Adrenal gland (tissue), 12 donors: ENCODE measurements around the gene THSD4. TPM values are rescaled to one million over a fixed set of nuclear protein-coding genes. Genes with fewer than 3 reads are reported as not detected.

Experiments used
- DNase-seq, 7 donors: peaks; one replicate each; pipeline ENCODE4 v3.0.0-alpha.2; 2019 to 2020
- H3K27ac ChIP-seq, 5 donors: fragments of 200-600 bp; sonication (generic) in 4 of 5; 1 replicate in 3 of 5; 2 replicates in 2 of 5; pipeline versions ENCODE4 v1.5.1 to v1.8.0; 2016 to 2020; ENCODE audit warnings: mild to moderate bottlenecking in 1 of 5
- H3K27me3 ChIP-seq: fragments of 200-600 bp; 2 replicates; pipeline ENCODE4 v1.8.0; 2021
- H3K36me3 ChIP-seq, 2 donors: fragments of 200-600 bp; replicated peaks in 1 of 2; 1 replicate in 1 of 2; 2 replicates in 1 of 2; pipeline versions ENCODE4 v1.5.1 to v1.8.0; 2018 to 2022
- H3K4me1 ChIP-seq, 2 donors: fragments of 200-600 bp; replicated peaks in 1 of 2; 1 replicate in 1 of 2; 2 replicates in 1 of 2; pipeline versions ENCODE4 v1.5.1 to v1.8.0; 2018 to 2021
- H3K4me3 ChIP-seq, 4 donors: fragments of 200-600 bp; sonication (generic) in 3 of 4; one replicate each; pipeline ENCODE4 v1.5.1; 2016 to 2018
- H3K9me3 ChIP-seq, 3 donors: fragments of 200-600 bp; sonication (generic) in 1 of 3; replicated peaks in 1 of 3; 1 replicate in 2 of 3; 2 replicates in 1 of 3; pipeline versions ENCODE4 v1.5.1 to v1.8.0; 2016 to 2021
- POLR2A ChIP-seq, 2 donors: fragments of 450-650 bp; IDR thresholded peaks; one replicate each; pipeline ENCODE4 v1.6.1; 2017; ENCODE audit warnings: antibody characterized with exemption in 2 of 2, mild to moderate bottlenecking in 2 of 2, moderate library complexity in 1 of 2
- WGBS, 4 donors: extraction: QIAGEN DNeasy Blood & Tissue Kit in 2 of 4; methylation state at CpG; one replicate each; pipeline versions ENCODE4 v1.1.5 to v1.1.7; 2013 to 2017; 5-methylcytosine and 5-hydroxymethylcytosine counted together
- intact Hi-C, 2 donors: fragments of 100-400 bp; cut with DNase I; formaldehyde crosslinking; loops; one replicate each; pipeline versions ENCODE4 v1.14.1 to v1.15.0; 2022 to 2023
- polyA plus RNA-seq, 3 donors: library from polyadenylated mRNA; stranded (reverse); fragments of 200-250 nt in 2 of 3; fragments of 350-450 nt in 1 of 3; fragmentation: Illumina TruSeq in 1 of 3; extraction: RNeasy Lipid Tissue Mini Kit (QIAGEN cat#74804) in 1 of 3; gene quantifications; one replicate each; pipeline ENCODE4 v1.2.3, GENCODE V29; 2013 to 2014
- total RNA-seq, 9 donors: library from RNA; depleted of rRNA in 4 of 9; stranded (reverse); fragments of >200 nt in 4 of 9; fragments of 120-200 nt in 1 of 9; fragmentation: NEBNext Ultra II Directional in 1 of 9; extraction: Animal tissue kit (Norgen Biotek cat#: 25700) in 1 of 9; gene quantifications; one replicate each; pipeline versions ENCODE4 v1.1.0 to v1.2.4, GENCODE V29; 2013 to 2023
- TF ChIP-seq, protein P1 (sequence below), 6 experiments: fragments of 450-650 bp in 4 of 6; fragments of 200-600 bp in 2 of 6; sonication (generic) in 1 of 6; IDR thresholded peaks; 1 replicate in 5 of 6; 2 replicates in 1 of 6; pipeline versions ENCODE4 v1.5.1 to v1.8.0; 2016 to 2021; ENCODE audit warnings: antibody characterized with exemption in 6 of 6, mild to moderate bottlenecking in 2 of 6, moderate library complexity in 1 of 6
- donor health status: healthy with polysubstance abuse.
- donor health status: Bipolar disorder and iron deficiency.
- donor health status: DM: yes; HTN: yes; CAD: no.
- donor health status: DM: no; HTN: no; CAD: no.
- donor health status: DM: no; HTN: no; CAD: no.
- donor health status: DM: yes; HTN: yes; CAD: no.

THSD4 gene
- total and polyA plus RNA-seq, 12 donors: 5.3 to 53.2 (median 23.2) TPM

DNA sequence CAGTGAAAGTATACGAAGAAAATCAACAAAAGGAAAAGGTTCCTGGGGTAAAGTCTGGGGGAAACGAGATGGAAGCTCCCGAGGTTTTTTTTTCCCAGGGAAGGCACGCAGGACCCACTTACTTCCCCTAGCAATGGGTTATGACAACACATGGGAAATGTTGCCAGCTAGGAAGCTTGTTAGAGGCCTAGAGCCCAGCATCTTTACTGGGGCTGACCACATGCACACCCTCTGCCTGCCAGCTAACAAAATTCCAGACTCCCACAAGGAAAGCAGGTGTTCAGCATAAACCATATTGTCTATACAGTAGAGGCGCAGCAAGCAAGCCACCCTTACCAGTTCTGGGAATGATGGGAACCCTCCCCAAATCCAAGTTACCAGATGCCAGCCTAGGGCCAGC, 436.3 kb downstream of the THSD4 start:
- no peaks in the 10 kb centered on the region for H3K9me3 ChIP-seq
- no peak overlapping the region for H3K27ac ChIP-seq
- no peaks in the 10 kb centered on the region for H3K36me3 ChIP-seq
- no peak for DNase-seq
- H3K4me3 ChIP-seq: no peak overlapping the region
- 76 to 87% (median 84%) methylated on average over 5 of the region's 5 CpGs for WGBS, 4 donors
- intact Hi-C loops: no loop called here
- H3K4me1 ChIP-seq: peaks cover 4 to 6% of the 10 kb centered on the region in 2 donors
- H3K27me3 ChIP-seq: no peaks in the 10 kb centered on the region
- TF ChIP-seq, protein P1, sequence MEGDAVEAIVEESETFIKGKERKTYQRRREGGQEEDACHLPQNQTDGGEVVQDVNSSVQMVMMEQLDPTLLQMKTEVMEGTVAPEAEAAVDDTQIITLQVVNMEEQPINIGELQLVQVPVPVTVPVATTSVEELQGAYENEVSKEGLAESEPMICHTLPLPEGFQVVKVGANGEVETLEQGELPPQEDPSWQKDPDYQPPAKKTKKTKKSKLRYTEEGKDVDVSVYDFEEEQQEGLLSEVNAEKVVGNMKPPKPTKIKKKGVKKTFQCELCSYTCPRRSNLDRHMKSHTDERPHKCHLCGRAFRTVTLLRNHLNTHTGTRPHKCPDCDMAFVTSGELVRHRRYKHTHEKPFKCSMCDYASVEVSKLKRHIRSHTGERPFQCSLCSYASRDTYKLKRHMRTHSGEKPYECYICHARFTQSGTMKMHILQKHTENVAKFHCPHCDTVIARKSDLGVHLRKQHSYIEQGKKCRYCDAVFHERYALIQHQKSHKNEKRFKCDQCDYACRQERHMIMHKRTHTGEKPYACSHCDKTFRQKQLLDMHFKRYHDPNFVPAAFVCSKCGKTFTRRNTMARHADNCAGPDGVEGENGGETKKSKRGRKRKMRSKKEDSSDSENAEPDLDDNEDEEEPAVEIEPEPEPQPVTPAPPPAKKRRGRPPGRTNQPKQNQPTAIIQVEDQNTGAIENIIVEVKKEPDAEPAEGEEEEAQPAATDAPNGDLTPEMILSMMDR (IDR thresholded peaks at IDR 0.05): no peak
- TF ChIP-seq POLR2A (IDR thresholded peaks at IDR 0.05): no peak

DNA sequence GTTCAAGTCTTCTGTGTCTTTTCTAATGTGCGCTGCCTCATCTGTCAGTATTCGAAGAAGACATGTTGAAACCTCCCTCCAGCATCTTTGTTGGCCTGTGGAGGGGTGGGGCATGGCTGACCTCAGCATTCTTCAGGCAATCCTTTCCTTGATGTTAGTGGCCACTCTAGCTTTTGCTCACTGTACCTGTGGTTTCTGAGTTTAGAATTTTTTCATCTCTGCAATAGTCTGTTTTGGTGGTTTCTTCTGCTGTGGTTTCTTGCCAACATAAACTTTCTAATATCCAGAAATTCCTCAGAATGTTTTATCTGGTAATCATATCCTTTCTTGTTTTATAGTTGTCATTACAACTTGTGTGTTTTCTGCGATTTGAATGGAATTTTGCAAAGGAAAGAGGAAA, 443.8 kb downstream of the THSD4 start:
- WGBS, 4 donors: 82 to 91% (median 87%) methylated on average over 3 of the region's 3 CpGs
- intact Hi-C loops: no loop called here
- Histone ChIP-seq H3K27me3 (no peaks in the 10 kb centered on the region), H3K36me3 (no peaks in the 10 kb centered on the region), H3K9me3 (no peaks in the 10 kb centered on the region), H3K4me3 (no peak overlapping the region), H3K4me1 (no peaks in the 10 kb centered on the region), H3K27ac (no peak overlapping the region)
- no peak for DNase-seq
- TF ChIP-seq, protein P1 (IDR thresholded peaks at IDR 0.05): no peak
- no peak for TF ChIP-seq POLR2A (IDR thresholded peaks at IDR 0.05)

DNA sequence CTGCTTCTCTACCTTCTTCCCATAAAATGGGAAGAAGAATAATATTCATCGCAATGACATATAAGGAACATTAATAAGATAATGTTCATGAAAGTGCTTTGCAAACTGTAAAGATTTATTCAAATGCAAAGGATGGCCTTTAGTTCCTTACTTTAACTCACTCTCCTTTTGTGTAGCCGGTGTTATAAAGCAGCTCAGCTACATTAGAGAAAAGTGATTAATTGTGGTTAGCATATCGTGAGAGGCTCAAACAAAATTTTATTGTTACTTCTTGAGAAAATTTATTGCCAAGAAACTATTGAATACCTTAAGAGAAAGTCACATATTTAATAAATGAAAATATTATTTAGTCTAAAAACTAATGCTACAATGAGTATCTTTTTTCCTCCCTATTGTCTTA, 444.3 kb downstream of the THSD4 start:
- Histone ChIP-seq H3K27ac (no peak overlapping the region), H3K36me3 (no peaks in the 10 kb centered on the region), H3K9me3 (no peaks in the 10 kb centered on the region), H3K4me1 (no peaks in the 10 kb centered on the region), H3K27me3 (no peaks in the 10 kb centered on the region), H3K4me3 (no peak overlapping the region)
- intact Hi-C loops: no loop called here
- TF ChIP-seq POLR2A (IDR thresholded peaks at IDR 0.05): no peak
- TF ChIP-seq, protein P1 (IDR thresholded peaks at IDR 0.05): no peak
- WGBS, 4 donors: 57 to 63% (median 60%) methylated on average over 3 of the region's 3 CpGs
- DNase-seq: no peak

DNA sequence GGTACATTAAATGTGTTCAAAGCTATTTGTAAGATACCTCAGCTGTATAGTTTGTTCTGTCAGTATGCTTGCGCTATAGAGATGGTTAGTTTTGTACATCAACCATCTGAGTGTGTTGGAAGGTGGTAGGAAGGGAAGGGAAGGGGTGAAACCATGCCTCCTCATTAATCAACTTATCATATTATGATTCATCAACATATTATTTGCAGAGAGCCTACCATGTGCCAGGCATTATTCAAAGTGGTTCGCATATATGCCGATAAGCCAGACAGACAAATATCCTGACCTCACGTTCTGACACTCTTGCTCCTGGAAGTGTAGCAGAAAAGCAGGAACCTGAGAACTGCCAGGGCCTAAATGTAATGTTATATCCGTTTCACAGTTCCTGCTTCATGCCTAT, 447.0 kb downstream of the THSD4 start:
- no peak for DNase-seq
- Histone ChIP-seq H3K4me1 (peaks cover 0 to 7% of the 10 kb centered on the region in 2 donors), H3K27ac (no peak overlapping the region), H3K36me3 (no peaks in the 10 kb centered on the region), H3K4me3 (no peak overlapping the region), H3K9me3 (no peaks in the 10 kb centered on the region), H3K27me3 (no peaks in the 10 kb centered on the region)
- TF ChIP-seq POLR2A (IDR thresholded peaks at IDR 0.05): no peak
- TF ChIP-seq, protein P1 (IDR thresholded peaks at IDR 0.05): no peak
- intact Hi-C loops: no loop called here
- 91 to 99% (median 94%) methylated on average over 5 of the region's 5 CpGs for WGBS, 4 donors
